GM19328 (cell line): Measurements from ENCODE around the gene RASSF10.

Source experiments
- ATAC-seq: cut with Tn5 transposase; IDR thresholded peaks from one replicate; pipeline ENCODE4 v1.9.1; 2021; ENCODE audit warnings: mild to moderate bottlenecking, moderate library complexity; ENCODE audit not compliant: unreplicated experiment

RASSF10 gene

DNA sequence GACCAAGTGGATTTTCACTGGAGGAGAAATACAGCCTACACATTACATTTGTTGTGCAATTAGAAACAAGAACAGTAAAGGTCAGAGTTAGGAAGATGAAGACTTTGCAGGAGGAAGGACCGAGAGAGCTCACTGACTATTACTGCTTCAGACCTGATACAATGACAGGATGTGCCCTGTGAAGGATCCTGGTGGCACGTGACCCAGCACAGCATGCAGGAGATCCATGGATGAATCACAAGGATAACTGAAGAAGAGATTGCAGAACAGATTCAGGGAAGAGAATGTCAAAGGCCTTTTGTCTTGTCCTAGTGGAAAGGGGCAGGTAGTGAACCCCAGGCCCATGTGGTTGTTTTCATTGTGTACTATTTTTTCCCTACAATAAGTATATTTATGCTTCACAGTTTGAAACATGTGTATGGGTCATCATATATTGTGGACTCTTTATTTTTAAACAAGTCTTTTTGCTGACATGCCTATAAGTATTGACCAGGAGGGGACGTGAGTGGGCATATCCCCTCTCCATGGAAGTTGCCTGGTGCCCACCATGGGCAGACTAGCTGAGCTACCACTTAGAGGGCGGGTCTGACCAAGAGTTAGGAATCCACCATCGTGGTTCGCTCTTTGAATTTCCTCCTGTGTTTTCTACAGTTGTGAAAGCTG is 44.3 kb downstream of the RASSF10 start:
- ATAC-seq, result no peak

DNA sequence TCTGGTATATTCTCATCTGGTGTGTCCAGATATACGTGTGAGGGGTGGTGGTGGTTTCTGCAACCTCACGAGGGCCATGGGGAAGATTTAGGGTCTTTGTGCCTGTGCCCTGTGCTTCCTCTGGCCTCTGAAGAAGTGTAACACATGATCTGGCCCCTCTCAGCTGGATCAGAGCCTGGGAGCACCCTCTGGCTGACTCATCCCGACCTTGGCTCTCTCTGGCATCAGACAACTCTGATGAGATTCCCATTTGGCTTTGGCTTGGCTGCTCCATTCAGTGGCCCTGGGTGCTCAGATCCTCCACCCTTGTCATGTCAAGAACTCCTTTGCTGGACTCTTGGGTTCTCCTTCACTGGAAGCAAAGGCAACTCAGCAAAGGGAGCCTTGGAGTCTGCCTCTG is 45.2 kb downstream of the RASSF10 start:
- ATAC-seq, result no peak

DNA sequence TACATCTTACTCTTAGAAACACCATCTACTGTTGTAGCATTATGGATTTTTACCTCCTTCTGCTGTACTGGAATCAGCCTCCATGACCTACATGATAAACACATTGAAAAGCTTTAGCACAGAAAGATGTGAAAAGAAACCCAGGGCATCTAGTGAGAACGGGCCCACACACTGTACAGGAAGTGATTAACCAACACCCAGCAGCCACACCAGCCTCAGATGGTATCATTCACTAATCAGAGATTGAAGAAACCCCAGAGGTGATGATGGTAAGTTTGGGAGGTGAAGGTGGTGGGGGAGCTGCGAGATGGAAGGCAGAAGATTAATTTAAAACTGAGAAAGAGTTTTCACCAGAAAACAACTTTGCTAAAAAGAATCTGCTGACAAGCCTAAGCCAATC is 46.1 kb downstream of the RASSF10 start:
- no peak for ATAC-seq

DNA sequence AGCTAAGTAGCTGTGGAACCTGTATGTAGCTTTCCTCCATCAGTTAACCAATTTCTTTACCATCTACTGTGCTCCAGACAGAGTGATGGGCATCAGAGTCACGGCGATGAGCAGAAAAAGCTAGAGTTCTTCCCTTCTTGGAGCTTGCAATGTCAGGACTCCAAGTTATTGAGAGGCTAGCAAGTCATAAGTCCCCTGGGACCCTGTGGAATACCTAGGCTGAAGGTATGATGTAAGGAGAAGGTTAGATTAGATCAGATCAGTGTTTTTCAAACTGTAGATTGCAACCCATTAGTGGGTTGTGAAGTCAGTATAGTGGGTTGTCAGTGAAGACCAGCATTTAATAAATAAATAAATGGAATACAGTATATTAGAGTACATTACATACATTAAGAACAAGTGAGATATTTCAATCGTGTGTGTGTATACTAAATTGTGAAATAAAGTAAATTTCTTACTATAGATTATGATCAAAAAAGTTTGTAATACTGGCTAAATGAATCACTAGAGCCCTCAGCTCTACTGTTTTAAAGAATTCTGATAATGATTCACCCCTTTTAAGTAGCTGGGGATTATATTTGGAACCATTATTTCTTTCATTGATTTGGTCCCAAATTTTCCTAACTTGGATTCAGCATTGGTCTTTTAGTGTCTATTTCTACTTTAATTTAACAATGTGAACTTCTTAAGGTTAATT is 52.3 kb downstream of the RASSF10 start:
- no peak for ATAC-seq
